Activated B cell treated with CpG ODN at 0.5 μM for 24 hours (primary cell): Measurements from ENCODE around the gene CD302. TPM values are rescaled to one million over a fixed set of nuclear protein-coding genes. Genes with fewer than 3 reads are reported as not detected.
"Not testable (repeated sequence)": the region's sequence is repeated elsewhere in the genome, so short reads cannot be mapped to it uniquely, and the experiment has no call there.

Source experiments
- ATAC-seq: fragments of 200-7000 bp; cut with Tn5 transposase; one replicate; pipeline ENCODE4 v1.10.0; 2021; ENCODE audit warnings: low read depth, mild to moderate bottlenecking, moderate library complexity
- CTCF ChIA-PET: fragments of 350-600 bp; sonication (Branson Sonifier 250); formaldehyde crosslinking; loops from one replicate; lab custom pipeline; 2021; ENCODE audit warnings: antibody characterized with exemption; lab: Charles Lee
- POLR2A ChIA-PET: fragments of 350-600 bp; sonication (Branson Sonifier 250); formaldehyde crosslinking; loops from one replicate; lab custom pipeline; 2021; ENCODE audit warnings: antibody characterized with exemption; lab: Charles Lee
- DNase-seq: peaks from one replicate; pipeline ENCODE4 v3.0.0; 2022
- H3K27ac Mint-ChIP-seq: one replicate; pipeline ENCODE4 v1.8.0; 2020; ENCODE audit warnings: mixed read lengths
- H3K27me3 Mint-ChIP-seq: one replicate; pipeline ENCODE4 v1.8.0; 2021; ENCODE audit warnings: mixed read lengths
- H3K36me3 Mint-ChIP-seq: one replicate; pipeline ENCODE4 v1.8.0; 2021; ENCODE audit warnings: low read depth, mixed read lengths
- H3K4me1 Mint-ChIP-seq: one replicate; pipeline ENCODE4 v1.8.0; 2021; ENCODE audit warnings: mixed read lengths
- H3K4me3 Mint-ChIP-seq: one replicate; pipeline ENCODE4 v1.8.0; 2020; ENCODE audit warnings: mild to moderate bottlenecking, mixed read lengths
- H3K9me3 Mint-ChIP-seq: one replicate; pipeline ENCODE4 v1.8.0; 2020; ENCODE audit warnings: mixed read lengths
- intact Hi-C: fragments of 100-400 bp; cut with micrococcal nuclease; formaldehyde crosslinking; loops from one replicate; pipeline ENCODE4 v1.15.1; 2024
- total RNA-seq: library from RNA; stranded (reverse); gene quantifications from 2 replicates; pipeline ENCODE4 v1.2.3, GENCODE V29; 2022
- TF ChIP-seq, protein P1 (sequence below): fragments of 200-600 bp; IDR thresholded peaks from one replicate; pipeline ENCODE4 v1.8.0; 2022; ENCODE audit warnings: antibody characterized with exemption, mild to moderate bottlenecking

CD302 gene
- total RNA-seq, 1 donor from 2014 or later = 1.2 TPM

DNA sequence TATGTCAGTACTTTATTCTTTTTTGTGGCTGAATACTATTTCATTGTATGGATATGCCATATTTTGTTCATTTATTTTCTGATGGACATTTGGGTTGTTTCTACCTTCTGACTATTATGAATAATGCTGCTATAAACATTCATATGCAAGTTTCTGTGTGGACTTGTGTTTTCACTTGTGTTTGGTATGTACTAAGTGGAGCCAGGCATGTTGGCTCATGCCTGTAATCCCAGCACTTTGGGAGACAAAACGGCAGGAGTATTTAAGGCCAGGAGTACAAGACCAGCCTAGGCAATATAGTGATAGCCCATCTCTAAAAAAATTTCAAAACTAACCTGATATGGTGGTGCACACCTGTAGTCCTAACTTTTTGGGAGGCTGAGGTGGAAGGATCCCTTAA, 62.4 kb downstream of the CD302 start:
- TF ChIP-seq, protein P1, sequence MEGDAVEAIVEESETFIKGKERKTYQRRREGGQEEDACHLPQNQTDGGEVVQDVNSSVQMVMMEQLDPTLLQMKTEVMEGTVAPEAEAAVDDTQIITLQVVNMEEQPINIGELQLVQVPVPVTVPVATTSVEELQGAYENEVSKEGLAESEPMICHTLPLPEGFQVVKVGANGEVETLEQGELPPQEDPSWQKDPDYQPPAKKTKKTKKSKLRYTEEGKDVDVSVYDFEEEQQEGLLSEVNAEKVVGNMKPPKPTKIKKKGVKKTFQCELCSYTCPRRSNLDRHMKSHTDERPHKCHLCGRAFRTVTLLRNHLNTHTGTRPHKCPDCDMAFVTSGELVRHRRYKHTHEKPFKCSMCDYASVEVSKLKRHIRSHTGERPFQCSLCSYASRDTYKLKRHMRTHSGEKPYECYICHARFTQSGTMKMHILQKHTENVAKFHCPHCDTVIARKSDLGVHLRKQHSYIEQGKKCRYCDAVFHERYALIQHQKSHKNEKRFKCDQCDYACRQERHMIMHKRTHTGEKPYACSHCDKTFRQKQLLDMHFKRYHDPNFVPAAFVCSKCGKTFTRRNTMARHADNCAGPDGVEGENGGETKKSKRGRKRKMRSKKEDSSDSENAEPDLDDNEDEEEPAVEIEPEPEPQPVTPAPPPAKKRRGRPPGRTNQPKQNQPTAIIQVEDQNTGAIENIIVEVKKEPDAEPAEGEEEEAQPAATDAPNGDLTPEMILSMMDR = no peak
- peaks cover 79% of the 10 kb centered on the region for H3K36me3 Mint-ChIP-seq
- H3K4me1 Mint-ChIP-seq = peaks cover 10% of the 10 kb centered on the region
- DNase-seq (no peak), ATAC-seq (no peak)
- no peaks in the 10 kb centered on the region for H3K9me3 Mint-ChIP-seq
- H3K27ac Mint-ChIP-seq = no peak overlapping the region
- H3K4me3 Mint-ChIP-seq = no peak overlapping the region
- ChIA-PET POLR2A (no interaction called here), CTCF (no interaction called here)
- H3K27me3 Mint-ChIP-seq = no peaks in the 10 kb centered on the region
- intact Hi-C loops = no loop called here

DNA sequence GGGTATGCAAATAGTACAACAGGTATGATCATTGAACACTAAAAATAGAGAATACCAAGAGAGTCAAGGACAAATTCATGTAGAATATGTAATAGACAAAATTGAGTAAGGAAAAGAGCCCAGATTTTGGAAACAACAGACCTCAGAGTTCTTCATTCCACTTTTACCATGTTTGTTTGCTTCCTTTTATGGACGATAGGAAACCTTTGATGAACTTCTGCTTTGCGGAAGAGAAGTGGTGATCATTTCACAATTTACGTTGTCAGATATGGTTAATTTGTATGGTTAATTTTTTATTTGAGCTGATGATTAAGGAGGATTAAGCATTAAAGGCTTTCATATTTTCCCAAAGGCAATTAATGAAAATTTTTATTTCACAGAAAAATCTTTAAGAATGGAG, 69.4 kb downstream of the CD302 start:
- intact Hi-C loops = no loop called here
- ATAC-seq (no peak), DNase-seq (no peak)
- Mint-ChIP-seq H3K36me3 (peaks cover 75% of the 10 kb centered on the region), H3K27me3 (no peaks in the 10 kb centered on the region), H3K27ac (no peak overlapping the region), H3K4me3 (no peak overlapping the region), H3K9me3 (no peaks in the 10 kb centered on the region), H3K4me1 (peaks cover 35% of the 10 kb centered on the region)
- CTCF ChIA-PET = no interaction called here
- POLR2A ChIA-PET = interaction anchor here (1.6 kb wide), 1 partner anchor 17 kb away, joined by 6 read pairs; the partner anchor contains the start of gene MARCHF7
- TF ChIP-seq, protein P1 = no peak

DNA sequence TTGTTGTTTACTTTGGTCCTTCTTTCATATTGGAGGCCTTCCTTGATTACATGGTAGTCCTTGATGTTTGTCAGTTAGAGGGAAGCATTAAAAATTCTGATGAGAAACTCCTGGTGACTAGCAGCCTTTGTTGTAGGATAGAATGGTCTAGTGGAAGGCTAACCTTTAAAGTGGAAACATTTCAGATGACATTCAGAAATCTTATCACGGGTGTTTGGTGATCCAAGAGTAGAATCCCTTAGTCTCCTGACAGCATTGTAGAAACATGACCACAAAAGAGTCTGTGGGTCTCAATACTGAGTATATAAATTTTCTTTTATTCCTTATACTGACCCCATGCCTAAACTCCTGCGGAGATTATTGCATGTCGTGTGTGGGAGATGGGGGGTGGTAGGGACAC, 72.3 kb downstream of the CD302 start:
- no peak overlapping the region for H3K27ac Mint-ChIP-seq
- TF ChIP-seq, protein P1 = no peak
- CTCF ChIA-PET = no interaction called here
- intact Hi-C loops = no loop called here
- ATAC-seq = no peak
- H3K9me3 Mint-ChIP-seq = no peaks in the 10 kb centered on the region
- POLR2A ChIA-PET = no interaction called here
- peaks cover 63% of the 10 kb centered on the region for H3K4me1 Mint-ChIP-seq
- no peaks in the 10 kb centered on the region for H3K27me3 Mint-ChIP-seq
- H3K4me3 Mint-ChIP-seq = no peak overlapping the region
- H3K36me3 Mint-ChIP-seq = peaks cover 77% of the 10 kb centered on the region
- DNase-seq = no peak

DNA sequence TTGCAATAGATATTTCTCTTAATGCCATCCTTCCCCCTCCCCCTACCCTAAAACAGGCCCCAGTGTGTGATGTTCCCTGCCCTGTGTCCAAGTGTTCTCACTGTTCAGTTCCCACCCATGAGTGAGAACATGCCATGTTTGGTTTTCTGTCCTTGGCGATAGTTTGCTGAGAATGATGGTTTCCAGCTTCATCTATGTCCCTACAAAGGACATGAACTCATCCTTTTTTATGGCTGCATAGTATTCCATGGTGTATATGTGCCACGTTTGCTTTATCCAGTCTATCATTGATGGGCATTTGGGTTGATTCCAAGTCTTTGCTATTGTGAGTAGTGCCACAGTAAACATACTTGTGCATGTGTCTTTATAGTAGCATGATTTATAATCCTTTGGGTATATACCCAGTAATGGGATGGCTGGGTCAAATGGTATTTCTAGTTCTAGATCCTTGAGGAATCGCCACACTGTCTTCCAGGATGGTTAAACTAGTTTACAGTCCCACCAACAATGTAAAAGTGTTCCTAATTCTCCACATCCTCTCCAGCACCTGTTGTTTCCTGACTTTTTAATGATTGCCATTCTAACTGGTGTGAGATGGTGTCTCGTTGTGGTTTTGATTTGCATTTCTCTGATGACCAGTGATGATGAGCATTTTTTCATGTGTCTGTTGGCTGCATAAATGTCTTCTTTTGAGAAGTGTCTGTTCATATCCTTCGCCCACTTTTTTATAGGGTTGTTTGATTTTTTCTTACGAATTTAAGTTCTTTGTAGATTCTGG, 73.0 kb downstream of the CD302 start:
- H3K36me3 Mint-ChIP-seq = peaks cover 78% of the 10 kb centered on the region
- H3K9me3 Mint-ChIP-seq, CTCF ChIA-PET, intact Hi-C loops, H3K4me3 Mint-ChIP-seq, H3K27me3 Mint-ChIP-seq, POLR2A ChIA-PET, DNase-seq, H3K27ac Mint-ChIP-seq, ATAC-seq: not testable (repeated sequence)
- peaks cover 69% of the 10 kb centered on the region for H3K4me1 Mint-ChIP-seq

DNA sequence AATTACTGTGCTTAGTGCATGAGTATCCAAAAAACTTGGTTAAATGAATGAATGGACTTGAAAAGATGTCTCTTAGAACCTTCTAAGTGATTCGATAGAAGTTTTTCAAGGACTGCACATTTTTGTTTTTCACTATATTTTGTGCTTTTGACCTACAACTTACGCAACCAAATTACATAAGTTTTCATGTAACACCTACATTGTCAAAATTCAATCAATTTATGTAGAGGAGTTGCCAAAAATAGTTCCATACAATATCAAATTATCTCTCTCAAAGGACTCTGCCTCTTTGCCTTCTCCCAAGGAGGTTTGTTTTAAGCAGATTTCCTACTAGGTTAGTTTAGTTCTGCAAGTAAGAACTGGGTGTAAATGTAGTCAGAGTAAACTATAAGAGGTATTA, 75.4 kb downstream of the CD302 start:
- ATAC-seq (no peak), DNase-seq (no peak)
- Mint-ChIP-seq H3K4me3 (no peak overlapping the region), H3K27me3 (no peaks in the 10 kb centered on the region), H3K27ac (no peak overlapping the region), H3K4me1 (peaks cover 75% of the 10 kb centered on the region), H3K9me3 (no peaks in the 10 kb centered on the region), H3K36me3 (peaks cover 84% of the 10 kb centered on the region)
- intact Hi-C loops = no loop called here
- ChIA-PET POLR2A (interaction anchor here (3.9 kb wide), 1 partner anchor 10 kb away, joined by 14 read pairs; the partner anchor contains the start of gene MARCHF7), CTCF (interaction anchor here (1.5 kb wide), 1 partner anchor 11 kb away, joined by 4 read pairs; no protein-coding TSS in a partner anchor)
- TF ChIP-seq, protein P1 = no peak
